HFF-Myc (cell line): ENCODE results near the gene RFC2.

Source experiments
- DNase-seq: peaks from one replicate; pipeline ENCODE4 v3.0.0-alpha.2; 2011; ENCODE audit warnings: low read depth; ENCODE audit errors: extremely low read depth
- H3K4me3 ChIP-seq: replicated peaks from 2 replicates; pipeline ENCODE4 v1.5.1; 2011; ENCODE audit warnings: low read depth, mild to moderate bottlenecking, control low read depth, low read length
- CTCF ChIP-seq: IDR thresholded peaks from 2 replicates; pipeline ENCODE4 v1.5.1; 2012; ENCODE audit warnings: mild to moderate bottlenecking, low read depth, low read length, control low read depth; ENCODE audit errors: missing control alignments

RFC2 gene

GRCh38 chr7:74271742-74272141, 17.5 kb upstream of the RFC2 start:
- DNase-seq, result no peak
- TF ChIP-seq CTCF, result no peak
- no peak overlapping the region for H3K4me3 ChIP-seq

DNA sequence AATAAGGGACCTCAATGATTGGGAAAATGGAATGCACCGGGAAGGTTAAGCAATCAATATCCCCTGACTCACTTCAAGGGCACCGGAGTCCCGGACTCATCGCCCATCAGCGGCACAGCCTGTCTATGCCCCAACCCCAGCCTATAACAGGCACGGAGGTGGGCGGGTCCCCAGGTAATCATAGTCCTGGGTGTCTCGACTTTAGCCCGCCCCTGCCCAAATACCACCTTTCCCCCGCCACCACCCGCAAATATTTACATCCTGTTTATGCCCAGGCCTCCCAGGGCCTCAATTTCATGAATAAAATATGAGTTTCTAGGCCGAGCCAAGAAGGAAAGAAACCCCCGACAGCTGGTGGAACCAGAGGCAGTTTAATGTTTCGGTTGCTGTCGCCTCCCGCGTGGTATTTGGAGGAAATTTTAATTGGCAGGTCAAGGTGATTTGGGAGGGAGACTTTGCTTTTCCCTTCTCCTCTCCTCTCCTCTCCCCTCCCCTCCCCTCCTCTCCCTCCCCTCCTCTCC, 15.6 kb upstream of the RFC2 start:
- DNase-seq, result no peak
- H3K4me3 ChIP-seq, result peak overlapping the region; percentile 33
- TF ChIP-seq CTCF, result no peak

DNA sequence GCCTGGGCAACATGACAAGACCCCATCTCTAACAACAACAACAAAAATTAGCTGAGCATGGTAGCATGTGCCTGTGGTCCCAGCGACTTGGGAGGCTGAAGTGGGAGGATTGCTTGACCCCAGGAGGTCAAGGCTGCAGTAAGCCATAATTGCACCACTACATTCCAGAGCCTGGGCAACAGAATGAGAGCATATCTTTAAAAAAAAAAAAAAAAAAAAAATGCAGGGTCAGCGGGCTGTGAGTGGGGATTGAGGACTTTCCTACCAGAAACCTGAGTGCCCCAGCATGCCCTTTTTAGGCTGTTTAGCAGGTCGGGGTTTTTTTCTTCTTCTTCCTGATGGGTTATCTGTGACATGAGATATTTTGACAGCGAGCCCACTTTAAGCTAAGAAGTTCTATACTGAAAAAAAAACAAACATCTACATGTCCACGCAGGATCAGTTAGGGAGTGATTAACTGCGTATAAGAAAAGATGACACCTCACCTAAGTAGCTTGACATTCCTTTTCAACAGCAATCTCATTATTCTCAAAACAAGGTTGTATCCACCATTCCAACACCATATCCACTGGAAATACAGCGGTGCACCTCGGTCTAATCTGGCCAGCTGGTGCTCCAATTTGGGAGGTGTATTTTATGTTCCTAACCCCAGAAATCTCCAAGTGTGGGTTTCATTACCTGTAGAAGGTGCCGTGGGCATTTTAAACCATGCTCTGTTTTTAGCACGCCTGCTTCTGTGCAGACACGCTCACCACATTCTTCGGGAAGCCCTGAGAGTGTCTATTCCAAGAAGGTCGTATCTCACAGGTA, 13.8 kb upstream of the RFC2 start:
- DNase-seq, result no peak
- H3K4me3 ChIP-seq, result no peak overlapping the region
- no peak for TF ChIP-seq CTCF

DNA sequence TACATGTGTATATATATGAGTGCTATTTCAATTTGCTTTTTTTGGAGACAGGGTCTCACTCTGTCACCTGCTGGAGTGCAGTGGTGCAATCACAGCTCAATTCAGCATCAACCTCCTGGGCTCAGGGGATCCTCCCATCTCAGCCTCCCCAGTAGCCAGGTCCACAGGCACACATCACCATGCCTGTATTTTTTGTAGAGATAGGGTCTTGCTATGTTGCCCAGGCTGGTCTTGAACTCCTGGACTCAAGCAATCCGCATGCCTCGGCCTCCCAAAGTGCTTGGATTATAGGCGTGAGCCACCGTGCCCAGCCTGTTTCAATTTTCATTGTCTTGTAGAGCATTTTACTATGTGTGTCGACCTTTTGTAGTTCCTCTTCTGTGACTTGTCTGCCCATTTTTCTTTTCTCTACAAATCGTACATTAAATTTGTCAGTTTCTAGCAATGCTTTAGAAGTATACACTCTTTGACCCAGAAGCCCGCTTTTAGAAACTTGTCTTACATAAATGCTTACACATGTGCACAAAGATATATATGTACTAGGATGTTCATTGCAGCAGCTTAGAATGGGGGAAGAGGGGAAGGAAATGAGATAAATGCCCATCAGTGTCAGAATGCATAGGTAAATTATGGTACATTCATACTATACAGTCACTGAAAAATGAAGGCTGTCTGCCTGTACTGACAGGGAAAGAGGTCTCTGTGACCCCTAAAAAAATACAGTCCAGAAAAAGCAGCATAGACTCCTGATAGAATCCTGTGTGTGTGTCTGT, 12.2 kb upstream of the RFC2 start:
- no peak for DNase-seq
- H3K4me3 ChIP-seq, result no peak overlapping the region
- TF ChIP-seq CTCF, result no peak

- H3K4me3 ChIP-seq, result no peak overlapping the region
- no peak for DNase-seq
- no peak for TF ChIP-seq CTCF
Measured at GRCh38 chr7:74263399-74264120, 9.4 kb upstream of the RFC2 start.

DNA sequence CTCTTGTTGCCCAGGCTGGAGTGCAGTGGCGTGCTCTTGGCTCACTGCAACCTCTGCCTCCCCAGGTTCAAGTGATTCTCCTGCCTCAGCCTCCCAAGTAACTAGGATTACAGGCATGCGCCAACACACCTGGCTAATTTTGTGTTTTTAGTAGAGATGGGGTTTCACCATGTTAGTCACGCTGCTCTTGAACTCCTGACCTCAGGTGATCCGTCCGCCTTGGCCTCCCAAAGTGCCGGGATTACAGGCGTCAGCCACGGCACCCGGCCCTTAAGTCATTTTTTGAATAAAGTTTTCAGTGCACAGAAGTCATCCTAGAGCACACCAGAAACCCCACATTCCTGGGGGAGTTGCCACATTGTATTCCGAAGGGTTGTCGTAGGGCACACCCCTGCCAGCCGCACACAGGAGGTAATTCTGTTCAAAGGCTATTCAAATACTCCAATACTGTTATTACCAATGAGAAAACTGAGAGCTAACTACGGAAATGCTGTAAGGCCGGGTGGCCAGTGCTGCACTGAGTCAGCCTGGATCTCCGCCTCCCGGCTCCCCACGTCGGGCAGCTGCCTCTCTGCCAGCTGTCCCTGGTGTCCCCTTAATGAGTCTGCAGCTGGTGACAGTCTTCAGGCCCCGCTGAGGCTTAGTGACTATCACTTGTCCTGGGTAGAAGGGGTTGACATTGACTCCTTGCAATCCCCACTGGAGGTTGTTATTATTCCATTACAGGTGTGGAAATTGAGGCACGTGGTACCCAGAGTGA, 8.6 kb upstream of the RFC2 start:
- no peak for DNase-seq
- no peak overlapping the region for H3K4me3 ChIP-seq
- no peak for TF ChIP-seq CTCF
